ENCODE results near the gene KIAA0319L.
"Not testable (repeated sequence)": the region's sequence is repeated elsewhere in the genome, so short reads cannot be mapped to it uniquely, and the experiment has no call there.

Gene KIAA0319L

DNA sequence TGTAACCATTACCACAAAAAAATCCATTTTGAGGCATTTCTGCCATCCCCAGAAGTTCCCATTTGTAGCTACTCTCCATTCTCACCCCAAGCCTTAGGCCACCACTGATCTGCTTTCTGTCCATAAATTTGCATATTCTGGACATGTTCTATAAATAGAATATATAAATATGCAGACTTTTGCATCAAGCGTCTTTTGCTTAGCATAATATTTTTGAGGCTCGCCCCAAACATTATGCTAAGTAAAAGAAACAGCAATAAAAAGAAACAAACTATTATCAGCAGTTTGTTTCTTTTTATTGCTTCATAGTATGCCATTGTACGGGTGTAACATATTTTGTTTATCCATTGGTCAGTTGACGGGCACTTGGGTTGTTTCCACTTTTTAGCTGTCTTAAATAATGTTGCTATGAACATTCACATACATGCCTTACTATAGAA lies 23.8 kb upstream of the KIAA0319L start:
- DNase-seq, result no peak

DNA sequence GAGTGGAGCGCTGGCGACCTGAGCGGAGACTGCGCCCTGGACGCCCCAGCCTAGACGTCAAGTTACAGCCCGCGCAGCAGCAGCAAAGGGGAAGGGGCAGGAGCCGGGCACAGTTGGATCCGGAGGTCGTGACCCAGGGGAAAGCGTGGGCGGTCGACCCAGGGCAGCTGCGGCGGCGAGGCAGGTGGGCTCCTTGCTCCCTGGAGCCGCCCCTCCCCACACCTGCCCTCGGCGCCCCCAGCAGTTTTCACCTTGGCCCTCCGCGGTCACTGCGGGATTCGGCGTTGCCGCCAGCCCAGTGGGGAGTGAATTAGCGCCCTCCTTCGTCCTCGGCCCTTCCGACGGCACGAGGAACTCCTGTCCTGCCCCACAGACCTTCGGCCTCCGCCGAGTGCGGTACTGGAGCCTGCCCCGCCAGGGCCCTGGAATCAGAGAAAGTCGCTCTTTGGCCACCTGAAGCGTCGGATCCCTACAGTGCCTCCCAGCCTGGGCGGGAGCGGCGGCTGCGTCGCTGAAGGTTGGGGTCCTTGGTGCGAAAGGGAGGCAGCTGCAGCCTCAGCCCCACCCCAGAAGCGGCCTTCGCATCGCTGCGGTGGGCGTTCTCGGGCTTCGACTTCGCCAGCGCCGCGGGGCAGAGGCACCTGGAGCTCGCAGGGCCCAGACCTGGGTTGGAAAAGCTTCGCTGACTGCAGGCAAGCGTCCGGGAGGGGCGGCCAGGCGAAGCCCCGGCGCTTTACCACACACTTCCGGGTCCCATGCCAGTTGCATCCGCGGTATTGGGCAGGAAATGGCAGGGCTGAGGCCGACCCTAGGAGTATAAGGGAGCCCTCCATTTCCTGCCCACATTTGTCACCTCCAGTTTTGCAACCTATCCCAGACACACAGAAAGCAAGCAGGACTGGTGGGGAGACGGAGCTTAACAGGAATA lies 20.1 kb upstream of the KIAA0319L start:
- no peak for DNase-seq

DNA sequence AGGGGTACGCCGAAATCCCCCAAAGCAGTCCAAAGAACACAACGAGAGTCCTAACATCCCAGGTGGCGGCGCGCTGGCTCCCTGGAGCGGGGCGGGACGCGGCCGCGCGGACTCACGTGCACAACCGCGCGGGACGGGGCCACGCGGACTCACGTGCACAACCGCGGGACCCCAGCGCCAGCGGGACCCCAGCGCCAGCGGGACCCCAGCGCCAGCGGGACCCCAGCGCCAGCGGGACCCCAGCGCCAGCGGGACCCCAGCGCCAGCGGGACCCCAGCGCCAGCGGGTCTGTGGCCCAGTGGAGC lies 19.5 kb upstream of the KIAA0319L start:
- DNase-seq, result not testable (repeated sequence)

DNA sequence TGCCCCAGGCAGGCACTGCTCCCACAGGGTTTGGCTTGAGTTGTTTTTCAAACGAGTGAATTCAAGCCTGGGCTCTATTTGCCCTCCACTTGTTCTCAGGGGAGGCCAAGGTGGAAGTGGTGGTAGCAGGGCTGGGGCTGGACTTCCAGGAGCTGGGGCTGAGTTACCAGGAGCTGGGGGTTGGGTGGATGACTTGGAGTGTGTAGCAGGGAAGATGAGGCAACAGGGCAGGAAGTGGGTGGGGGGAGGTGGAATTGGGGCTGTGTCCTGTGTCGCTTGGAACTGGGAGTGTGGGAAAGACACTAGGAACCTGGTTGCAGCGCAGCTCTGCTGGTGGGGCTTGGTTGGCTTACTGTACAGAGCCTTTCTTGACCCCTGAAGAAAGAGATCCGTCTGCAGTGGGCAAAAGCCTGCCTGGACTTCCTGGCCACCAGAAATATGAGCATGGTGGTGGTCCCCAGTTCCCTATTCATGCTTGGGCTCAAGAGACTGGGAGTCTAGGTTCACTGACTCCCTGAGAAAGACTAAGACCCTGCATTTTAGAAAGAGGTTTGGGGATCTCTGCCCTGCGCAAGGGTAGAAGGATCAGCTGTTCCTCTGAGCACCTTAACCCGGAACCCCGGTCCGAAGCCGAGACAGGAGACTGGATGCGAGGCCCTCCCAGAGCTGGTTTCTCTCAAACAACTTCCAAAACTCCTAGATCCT lies 19.0 kb upstream of the KIAA0319L start:
- DNase-seq, result no peak

DNA sequence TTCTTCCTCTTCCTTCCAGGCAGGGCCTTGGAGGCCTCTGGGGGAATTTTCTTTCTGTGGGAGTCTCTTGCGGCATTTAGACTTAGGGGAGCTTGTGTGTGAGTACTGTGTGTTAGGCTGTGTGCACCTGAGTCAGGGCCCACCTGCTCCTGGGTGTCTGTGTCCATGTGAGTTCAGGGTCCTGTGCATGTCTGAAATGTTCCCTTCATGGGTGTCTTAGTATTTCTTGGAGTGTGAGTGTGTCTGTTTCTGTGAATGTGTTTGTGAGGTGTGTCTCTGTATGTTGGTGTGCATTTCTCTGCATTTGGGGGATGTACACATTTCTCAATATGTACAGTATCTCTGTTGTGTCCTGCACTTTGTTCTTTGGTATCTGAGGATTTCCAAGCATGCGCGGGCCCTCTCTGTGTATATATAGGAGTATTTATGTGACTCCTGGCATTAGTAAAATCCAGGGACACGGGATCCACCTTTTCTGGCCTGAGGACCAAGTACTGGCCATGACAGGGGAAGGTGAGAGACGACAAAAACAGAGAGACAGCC lies 18.3 kb upstream of the KIAA0319L start:
- DNase-seq, result no peak

DNA sequence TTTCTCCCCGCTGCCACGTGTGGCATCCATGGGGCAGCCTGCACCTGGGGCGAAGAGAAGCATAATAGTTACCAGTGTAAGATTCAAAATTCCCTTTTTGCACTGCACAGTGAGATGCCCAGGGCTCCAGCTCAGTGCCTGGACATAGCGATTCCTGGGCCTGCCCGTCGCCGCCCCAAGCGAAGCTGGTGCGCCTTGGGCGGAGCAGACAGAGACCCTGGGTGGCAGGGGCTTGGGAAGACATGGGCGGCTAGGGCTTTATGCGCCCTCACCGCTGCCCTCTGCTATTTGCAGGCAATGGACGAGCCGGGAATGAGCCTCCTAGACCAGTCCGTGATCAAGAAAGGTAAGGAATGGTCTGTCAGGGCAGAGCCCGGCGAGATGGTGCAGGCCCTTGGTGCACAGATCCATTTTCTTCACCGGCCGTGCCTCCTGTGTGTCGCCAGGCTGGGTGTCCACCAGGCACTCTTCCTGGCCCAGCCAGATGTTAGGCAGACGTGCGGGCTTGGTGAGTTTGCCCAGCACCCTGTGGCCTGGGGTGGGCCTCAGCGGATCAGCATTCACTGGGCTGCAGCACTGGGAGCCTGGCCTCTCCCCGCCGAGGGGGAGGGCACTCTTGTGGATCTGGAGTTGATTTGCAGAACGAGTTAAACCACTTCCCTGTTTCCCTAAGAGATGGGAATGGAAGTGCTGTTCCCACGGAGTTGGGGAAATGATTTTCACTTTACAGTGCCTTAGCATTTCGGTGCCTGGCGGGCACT lies 17.6 kb upstream of the KIAA0319L start:
- DNase-seq, result no peak

DNA sequence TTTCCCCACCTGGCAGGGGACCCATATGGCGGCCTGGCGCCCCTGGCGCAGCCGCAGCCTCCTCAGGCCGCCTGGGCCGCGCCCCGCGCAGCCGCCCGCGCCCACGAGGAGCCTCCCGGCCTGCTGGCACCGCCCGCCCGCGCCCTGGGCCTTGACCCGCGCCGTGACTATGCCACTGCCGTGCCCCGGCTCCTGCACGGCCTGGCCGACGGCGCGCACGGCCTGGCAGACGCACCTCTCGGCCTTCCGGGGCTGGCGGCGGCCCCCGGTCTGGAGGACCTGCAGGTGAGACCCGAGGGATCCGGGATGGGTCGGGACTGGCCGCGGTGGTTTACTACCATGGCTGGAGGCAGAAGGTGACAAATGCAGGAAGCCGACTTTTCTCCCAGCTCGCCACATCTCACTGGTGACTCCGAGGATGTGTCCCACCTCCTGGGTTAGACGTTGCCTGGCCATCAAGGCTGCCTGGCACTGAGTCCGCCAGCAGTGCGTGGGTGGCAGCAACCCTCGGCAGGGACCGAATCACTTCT lies 17.0 kb upstream of the KIAA0319L start:
- DNase-seq, result no peak

DNA sequence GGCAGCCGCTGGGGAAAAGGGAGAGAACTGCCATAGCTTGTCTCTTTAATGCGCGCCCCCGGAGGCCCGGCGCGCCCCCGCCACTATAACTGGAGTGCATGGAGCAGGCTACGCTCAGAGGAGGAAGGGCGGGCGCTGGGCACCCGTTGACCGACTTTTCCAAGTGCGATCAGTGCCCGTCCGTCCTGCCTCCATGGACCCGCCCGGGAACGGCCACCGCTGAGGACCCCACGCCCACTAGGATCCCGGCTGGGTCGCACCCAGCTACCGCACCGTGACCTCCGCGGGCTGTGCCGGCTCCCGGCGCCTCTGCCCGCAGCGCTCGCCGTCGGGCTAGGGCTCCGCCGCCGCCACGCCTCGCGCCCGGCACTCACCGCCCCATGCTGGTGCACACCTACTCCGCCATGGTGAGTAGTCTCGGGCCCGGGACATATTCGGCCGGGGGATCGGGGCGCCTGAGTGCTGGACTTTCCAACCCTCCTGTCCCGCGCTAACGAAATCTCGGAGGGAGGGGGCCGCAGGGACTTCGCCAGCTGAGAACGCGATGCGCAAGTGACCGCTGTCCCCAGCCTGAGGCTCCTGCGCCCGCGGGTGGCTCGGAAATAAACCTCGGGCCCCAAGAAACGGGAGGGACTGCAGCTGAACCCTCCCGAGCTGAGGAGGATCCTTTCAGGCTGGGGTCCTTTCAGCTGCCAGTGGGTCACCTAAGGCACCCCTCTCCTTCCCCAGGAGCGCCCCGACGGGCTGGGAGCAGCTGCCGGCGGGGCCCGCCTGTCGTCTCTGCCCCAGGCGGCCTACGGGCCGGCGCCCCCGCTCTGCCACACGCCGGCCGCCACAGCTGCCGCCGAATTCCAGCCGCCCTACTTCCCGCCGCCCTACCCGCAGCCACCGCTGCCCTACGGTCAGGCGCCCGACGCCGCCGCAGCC lies 16.3 kb upstream of the KIAA0319L start, which contains the start of gene TFAP2E:
TFAP2E (plus strand) TSS at position 117 of the 927 bp plus-strand sequence; CDS start at position 381, 264 bp downstream.
- DNase-seq, result no peak

DNA sequence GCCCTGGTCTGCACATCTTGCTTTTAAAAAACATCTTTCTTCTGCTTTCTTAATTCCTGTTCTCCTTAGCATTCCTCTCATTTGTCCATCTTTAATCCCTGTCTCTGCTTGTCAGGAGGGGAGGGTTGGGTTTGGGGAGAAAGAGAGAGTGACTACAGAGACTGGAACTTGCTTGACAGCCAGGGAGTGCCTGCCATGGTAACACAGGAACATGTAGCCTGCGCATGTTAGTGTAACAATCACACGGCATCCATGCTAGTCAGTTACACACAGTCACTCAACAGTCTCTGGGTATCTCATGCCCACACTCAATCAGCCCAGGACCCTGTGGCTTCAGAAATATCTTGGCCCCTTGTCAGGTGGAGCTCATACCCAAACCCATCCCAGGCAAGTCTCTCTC lies 15.1 kb upstream of the KIAA0319L start:
- no peak for DNase-seq

DNA sequence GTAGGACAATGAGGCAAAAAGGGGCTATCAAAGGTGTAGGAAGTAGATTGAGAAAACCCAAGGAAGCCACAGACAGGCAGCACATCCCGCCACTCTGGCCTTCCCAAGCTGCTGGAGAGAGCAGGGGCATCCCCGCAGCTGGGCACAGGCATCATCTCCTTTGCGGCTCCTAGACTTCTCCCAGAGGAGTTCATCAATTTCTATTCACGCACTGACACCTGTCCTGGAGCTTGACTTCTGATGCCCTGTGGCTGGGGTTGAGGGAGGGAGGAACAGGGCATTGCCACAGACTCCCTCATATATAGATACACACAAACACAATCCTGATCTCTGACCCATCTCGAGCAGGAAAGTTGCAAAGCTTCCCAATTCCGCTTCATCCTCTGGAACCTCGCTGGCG lies 14.1 kb upstream of the KIAA0319L start:
- DNase-seq, result no peak

DNA sequence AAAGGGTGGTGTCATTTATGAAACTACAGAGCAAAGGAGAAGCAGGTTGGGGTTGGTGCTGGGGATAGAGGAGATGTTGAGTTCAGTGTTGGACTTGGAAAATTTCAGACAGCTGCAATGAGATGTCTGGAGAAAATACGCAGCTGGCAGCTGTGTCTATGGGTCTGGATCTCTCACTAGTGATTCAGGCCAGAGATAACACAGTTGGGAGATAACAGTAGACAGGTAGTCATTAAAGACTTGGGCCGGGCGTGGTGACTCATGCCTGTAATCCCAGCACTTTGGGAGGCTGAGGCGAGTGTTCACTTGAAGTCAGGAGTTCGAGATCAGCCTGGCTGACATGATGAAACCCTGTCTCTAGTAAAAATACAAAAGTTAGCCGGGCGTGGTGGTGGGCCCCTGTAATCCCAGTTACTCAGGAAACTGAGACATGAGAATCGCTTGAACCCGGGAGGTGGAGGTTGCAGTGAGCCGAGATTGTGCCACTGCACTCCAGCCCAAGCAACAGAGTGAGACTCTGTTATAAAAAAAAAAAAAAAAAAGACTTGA lies 13.5 kb upstream of the KIAA0319L start:
- DNase-seq, result no peak

DNA sequence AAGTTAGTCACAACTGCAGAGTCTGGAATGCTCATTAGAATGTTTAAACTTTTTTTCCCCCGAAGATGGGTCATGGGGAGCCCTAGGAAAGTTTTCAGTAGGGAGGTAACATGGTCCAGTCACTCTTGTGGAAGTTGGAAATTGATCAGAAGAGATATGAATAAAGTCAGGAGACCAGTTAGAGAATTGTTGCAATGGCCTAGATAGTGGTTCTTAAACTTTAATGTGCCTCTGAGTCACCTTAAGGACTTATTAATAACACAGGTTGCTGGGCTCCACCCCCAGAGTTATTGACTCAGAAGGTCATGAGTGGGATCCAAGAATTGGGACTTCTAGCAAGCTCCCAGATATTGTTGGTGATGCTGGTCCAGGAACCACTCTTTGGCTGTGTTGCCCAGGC lies 12.7 kb upstream of the KIAA0319L start:
- DNase-seq, result no peak

DNA sequence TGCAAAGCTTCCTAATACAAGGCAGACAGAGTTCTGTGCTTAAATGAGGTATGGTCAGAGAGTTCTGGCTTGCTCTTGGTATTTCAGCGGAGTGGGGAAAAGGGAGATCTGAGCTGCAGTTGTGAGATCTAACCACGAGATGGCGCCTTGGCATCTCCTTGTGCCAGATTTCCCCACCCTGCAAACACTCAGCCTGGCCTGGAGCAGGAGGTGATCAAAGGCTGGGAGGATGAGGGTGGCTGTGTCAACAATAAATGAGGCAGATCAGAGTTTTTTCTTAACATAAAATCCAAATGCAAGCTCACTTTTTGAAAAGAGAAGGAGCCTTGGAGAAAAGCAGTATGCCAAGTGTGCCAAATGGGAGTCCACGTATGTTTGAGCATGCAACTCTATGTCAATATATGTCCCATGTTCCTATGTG lies 11.8 kb upstream of the KIAA0319L start:
- peak in 1 of 2 experiments; percentile 38 for DNase-seq

DNA sequence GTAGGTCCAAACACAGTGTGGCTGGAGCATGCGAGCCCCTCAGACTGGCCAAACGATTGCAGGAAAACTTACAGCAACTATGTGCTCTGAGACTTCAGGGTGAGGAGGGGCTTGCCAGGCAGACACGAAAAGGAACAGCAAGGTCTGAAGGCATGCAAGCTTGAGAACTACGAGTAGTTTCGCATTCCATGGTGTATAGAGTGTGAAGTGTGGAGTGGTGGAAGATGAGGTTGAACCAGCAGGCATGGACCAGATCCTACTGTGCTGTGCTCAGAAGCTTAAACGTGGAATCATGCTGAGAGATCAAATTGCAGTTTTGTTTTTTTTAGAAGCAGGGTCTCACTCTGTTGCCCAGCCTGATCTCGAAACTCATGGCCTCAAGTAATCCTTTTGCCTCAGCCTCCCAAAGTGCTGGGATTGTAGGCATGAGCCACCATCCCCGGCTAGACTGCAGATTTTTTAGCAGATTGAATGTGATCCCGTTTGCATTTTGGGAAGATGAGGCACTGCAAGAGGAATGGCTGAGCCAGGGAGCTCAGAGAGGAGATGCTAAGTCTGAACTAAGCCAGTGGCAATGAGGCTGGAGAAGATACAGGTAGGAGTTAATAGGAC lies 10.8 kb upstream of the KIAA0319L start:
- DNase-seq, result no peak

DNA sequence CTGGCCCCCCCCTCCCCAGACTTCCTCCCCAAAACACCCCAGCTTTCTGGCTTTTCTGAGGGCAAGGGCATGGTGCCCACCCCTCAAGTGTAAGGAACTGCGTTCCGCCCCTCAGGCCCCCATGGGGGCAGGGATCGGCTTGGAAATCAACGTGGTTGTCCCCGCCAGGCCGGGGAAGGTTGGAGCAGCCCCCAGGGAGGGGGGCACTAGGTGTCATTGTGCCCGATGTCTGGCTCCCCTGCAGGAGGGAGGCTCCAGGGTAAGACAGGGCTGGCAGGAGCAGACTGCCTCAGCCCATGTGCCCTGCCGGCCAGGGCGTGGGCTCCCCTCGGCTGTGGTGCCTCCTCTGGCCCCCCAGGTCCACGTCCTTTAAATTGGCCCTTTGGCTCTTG lies 8.5 kb upstream of the KIAA0319L start:
- no peak for DNase-seq

DNA sequence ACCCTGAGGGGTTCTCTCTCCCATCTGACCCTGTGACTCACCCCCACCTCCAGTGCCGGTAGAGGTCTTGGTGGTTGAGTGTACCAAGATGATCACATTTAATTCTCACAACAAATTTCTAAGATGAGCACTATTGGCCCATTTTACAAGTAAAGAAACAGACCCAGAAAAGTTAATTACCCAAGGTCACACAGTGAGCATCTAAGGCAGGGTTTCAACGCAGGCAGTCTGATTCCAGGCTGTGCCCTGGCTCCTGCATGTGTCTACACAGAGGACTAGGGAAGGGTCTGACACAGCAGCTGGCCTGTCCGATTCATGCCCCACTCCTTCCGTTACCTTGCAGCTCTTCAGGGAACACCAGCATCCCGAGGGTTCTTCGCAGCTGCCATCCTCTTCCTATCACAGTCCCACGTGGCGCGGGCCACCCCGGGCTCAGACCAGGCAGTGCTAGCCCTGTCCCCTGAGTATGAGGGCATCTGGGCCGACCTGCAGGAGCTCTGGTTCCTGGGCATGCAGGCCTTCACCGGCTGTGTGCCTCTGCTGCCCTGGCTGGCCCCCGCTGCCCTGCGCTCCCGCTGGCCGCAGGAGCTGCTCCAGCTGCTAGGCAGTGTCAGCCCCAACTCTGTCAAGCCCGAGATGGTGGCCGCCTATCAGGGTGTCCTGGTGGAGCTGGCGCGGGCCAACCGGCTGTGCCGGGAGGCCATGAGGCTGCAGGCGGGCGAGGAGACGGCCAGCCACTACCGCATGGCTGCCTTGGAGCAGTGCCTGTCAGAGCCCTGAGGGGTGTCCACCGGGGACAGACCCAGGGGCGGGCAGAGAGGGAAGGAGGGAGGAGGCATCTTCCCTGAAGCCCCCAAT lies 7.9 kb upstream of the KIAA0319L start:
- no peak for DNase-seq

DNA sequence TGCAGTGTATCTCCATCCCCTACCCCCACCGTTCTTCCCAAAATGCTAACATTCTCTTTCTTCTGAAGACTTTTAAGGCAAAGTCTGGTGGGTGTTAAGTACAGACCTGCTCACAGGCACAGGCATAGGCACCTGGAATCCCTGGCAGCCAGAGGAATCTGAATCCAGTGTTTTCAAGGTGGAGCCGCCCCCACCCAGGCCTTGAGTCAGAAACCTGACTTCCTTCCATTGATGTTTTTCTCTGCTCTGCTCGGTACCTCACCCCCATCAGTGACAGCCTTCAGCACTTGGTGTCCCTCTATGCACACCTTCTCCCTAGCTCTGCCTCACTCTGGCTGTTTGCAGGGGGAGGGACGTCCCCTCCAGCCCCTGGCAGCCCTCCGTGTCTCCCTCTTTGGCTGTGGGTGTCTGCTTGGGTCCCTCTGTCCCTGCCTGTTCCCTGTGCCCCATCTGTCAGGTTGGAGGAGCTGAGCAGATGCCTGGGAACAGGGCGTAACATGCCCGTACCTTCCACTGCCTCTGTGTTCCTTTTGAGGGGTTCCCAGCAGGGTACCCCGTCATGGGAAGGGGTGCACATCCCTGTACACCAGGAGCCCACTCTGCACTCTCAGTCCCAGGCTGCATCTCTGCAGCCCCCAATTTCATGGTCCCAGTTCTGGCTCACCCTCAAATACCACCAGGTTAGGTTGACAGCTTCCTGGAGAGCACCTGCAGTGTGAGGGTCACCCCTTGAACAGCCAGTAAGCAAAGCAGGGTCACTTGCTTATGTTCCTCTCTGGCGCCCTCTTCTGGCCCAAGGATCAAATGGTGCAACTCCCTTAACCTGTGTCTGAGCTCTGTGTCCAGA lies 7.1 kb upstream of the KIAA0319L start:
- peak; percentile 12 to 49 for DNase-seq

DNA sequence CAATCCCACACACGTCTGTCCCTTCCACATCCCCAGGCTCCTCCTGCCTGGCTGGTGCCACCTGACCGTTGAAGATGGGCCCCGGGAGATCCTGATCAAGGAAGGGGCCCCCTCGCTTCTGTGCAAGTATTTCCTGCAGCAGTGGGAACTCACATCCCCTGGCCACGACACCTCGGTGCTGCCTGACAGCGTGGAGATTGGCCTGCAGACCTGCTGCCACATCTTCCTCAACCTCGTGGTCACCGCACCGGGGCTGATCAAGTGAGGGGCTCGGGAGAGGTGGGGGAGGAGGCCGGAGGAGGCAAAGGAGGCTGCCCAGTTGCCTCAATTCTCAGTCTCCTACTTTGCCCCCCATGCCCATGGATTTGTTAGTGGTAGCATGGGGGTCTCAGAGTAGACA lies 6.0 kb upstream of the KIAA0319L start:
- DNase-seq, result no peak

All from NCI-H187 (cell line).